ENCODE data around the gene OCEL1.

- TF ChIP-seq CTCF (IDR thresholded peaks at IDR 0.05) (no peak), POLR2AphosphoS5 (IDR thresholded peaks at IDR 0.05; ENCODE audit: insufficient read depth in 1 of 2, low read depth in 1 of 2) (no peak), POLR2A (IDR thresholded peaks at IDR 0.05) (no peak)
Observed at GRCh38 chr19:17197666-17198065, 28.4 kb upstream of the OCEL1 start.

Measured in vagina (tissue), 2 donors.